GM13977 (cell line): ENCODE results near the gene TSHZ1.

Source experiments
- DNase-seq: peaks from one replicate; pipeline ENCODE4 v3.0.0; 2012; ENCODE audit warnings: low spot score
- in situ Hi-C: fragments of 300-500 bp; cut with MboI; formaldehyde crosslinking; loops from one replicate; pipeline ENCODE4 v1.12.0; 2022; ENCODE audit warnings: low sequenced_read_pairs, low pct_unique_long_range_greater_than_20kb, mixed read lengths, inconsistent platforms; ENCODE audit not compliant: unreplicated experiment
- TF ChIP-seq, protein P1 (sequence below): IDR thresholded peaks from 2 replicates; pipeline ENCODE4 v1.5.1; 2012; ENCODE audit warnings: mild to moderate bottlenecking, control low read depth; ENCODE audit not compliant: insufficient read depth; ENCODE audit errors: extremely low read depth, missing control alignments

The TSHZ1 gene

DNA sequence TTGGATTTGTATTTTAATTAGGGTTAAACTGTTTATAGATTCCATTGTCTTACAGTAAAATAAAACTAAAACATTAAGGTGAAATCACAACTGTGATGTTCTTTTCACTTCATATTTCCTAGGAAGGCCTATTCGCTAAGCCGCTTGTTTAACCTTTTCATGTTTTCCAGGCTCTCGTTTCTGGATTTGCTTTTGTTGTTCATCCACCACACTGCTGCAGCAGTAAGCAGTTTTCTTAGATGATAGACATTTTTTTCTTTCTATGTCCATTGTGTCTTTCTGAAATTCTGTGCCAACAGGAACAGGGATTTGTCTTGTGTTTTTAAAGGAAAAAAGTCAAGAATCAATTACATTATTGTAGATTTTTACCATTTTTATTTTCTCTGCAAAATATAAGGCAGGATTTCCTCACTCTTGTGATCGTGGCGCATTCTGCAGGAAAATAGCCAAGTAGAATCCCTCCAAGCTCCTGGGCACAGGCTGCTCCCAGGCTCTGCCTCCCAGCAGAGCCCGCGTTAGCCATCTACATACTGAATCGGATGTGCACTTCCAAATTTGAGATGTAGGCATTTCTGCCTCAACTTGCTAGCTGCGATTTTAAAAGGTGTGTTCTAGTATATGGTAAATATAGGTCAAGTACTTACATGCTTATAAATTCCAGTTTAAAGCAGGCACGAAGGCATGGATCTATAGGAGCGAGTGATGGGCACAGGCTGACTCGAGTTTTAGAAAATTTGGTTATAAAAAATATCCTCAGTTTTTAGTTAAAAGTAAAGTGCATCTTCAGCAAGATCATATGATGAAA, 10.2 kb downstream of the TSHZ1 start:
- TF ChIP-seq, protein P1, sequence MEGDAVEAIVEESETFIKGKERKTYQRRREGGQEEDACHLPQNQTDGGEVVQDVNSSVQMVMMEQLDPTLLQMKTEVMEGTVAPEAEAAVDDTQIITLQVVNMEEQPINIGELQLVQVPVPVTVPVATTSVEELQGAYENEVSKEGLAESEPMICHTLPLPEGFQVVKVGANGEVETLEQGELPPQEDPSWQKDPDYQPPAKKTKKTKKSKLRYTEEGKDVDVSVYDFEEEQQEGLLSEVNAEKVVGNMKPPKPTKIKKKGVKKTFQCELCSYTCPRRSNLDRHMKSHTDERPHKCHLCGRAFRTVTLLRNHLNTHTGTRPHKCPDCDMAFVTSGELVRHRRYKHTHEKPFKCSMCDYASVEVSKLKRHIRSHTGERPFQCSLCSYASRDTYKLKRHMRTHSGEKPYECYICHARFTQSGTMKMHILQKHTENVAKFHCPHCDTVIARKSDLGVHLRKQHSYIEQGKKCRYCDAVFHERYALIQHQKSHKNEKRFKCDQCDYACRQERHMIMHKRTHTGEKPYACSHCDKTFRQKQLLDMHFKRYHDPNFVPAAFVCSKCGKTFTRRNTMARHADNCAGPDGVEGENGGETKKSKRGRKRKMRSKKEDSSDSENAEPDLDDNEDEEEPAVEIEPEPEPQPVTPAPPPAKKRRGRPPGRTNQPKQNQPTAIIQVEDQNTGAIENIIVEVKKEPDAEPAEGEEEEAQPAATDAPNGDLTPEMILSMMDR: no peak
- no peak for DNase-seq
- in situ Hi-C loops: no loop called here

DNA sequence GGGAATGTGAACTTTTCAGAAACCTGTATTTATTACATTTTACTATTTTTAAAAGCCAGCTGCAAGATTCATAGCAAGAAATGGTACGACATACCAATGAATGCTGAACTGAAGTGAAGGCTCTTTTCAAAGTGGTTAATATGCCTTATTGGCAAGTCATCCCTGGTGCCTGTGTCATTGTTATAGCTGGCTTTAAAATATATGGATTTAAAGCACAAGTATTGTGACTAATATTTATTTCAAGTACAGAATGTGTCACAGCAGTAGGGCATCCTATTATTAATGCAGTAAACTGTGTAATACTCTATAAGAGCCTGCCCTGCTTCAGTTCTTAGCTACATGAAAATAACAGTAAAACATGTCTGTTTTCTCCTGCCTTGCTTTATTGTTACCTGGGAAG, 10.8 kb downstream of the TSHZ1 start:
- TF ChIP-seq, protein P1: no peak
- in situ Hi-C loops: no loop called here

DNA sequence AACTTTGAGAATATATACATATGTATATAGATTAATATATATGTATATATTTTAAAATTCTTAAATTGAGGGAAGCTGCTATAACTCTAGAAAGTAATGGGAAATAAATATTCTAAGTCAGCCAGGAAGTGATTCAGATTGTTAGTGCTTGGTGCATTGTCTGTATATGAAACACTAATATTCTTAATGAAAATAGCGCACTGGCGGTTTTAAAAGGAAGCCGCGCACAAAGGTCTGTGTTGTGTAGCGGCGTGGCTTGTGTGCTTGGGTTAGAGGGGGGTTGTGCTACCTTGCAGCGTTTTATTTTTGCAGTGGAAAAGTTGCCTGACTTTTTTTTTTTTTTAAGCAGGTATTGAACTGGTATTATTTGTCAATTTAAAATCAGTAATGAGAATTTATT, 11.3 kb downstream of the TSHZ1 start:
- TF ChIP-seq, protein P1: no peak
- in situ Hi-C loops: no loop called here
- no peak for DNase-seq

More for the DNA sequence above, 10.8 kb downstream of the TSHZ1 start:
- no peak for DNase-seq

DNA sequence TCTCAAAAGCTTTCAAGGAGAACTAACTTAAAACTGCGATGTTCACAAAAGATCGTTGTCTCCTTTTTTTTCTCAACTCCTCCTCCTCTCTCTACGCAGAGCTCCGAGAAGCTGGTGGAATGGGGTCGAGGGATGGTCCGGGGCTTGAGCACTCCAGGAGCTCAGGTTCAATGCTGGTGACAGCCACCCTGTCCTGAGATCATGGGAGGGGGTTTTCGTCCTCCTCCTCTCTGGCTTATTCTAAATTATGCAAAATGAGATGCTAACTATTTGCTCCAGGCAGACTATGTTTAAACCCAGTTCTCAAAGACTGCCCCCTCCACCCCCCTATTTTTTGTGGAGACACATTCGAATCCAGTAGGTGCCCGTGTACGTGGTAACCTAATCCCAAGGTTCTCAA, 11.8 kb downstream of the TSHZ1 start:
- no peak for DNase-seq
- in situ Hi-C loops: no loop called here
- TF ChIP-seq, protein P1: no peak

DNA sequence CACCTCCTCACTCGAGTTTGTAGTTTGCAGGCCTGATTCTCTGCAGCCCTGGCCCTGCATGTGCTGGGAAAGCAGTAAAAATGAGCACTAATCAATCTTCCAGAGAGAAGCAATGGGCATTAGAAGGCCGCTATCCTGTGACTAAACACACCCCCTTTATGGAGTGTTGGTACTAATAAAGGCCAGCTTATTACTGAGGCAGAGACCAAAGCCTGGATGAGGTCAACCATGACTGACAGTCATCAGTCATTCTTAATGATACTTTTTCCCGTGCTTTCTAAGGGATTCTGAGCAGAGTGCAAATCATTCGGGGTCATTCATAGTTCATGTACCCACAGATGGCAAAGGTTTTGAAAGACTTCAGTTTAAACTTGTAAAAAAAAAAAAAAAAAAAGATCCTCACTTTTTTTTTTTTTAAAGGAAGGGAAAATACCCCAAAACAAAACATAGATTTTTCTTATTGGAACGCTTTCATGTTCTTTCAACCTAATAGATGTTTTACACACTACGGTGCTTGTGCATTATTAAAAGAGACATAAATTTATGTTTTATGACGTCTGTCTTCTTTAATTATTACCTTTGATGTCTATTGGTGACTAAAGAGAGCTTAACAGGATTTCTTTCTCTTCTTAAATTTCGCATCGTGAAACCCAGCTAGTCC, 13.2 kb downstream of the TSHZ1 start:
- in situ Hi-C loops: no loop called here
- DNase-seq: no peak
- TF ChIP-seq, protein P1: no peak

DNA sequence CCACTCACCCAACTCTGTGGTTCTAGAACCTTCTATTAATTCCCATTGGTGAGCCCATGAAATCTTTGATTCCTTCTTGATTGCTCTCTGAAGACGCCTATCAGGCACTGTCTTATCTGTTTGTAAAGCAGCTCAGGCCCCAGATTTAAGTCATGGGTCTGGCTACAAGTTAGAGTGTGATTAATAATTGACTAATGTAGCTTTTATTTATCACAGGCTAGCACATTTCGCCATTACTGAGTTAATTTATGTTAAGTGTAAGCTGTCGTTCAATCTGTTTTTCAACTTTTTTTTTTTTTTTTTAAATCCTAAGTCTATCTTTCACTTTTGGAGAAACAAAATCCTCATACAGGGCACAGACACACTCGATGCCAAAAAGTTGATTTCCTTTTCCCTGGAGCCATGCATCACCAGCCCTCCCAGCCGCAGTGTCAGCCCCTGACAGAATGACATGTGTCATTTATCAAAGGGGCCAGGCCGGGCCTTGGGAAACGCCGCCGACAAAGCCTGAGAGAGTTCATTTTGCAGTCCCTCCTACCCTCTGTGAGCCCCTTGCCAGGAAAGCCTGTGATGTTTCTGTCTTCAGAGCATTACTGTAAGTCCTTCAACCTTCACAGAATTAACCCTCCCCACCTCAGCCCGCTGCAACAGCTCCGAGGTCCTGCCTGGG, 15.8 kb downstream of the TSHZ1 start:
- TF ChIP-seq, protein P1: no peak
- in situ Hi-C loops: no loop called here
- DNase-seq: no peak
